Dermis lymphatic vessel endothelial cell (primary cell): Measurements from ENCODE around the gene ARID5B. TPM values are rescaled to one million over a fixed set of nuclear protein-coding genes. Genes with fewer than 3 reads are reported as not detected.

Experiments used
- total RNA-seq: library from RNA; depleted of rRNA; stranded (reverse); fragments of >200 nt; gene quantifications from 2 replicates; pipeline ENCODE4 v1.2.1, GENCODE V29; 2014

Gene ARID5B, protein sequence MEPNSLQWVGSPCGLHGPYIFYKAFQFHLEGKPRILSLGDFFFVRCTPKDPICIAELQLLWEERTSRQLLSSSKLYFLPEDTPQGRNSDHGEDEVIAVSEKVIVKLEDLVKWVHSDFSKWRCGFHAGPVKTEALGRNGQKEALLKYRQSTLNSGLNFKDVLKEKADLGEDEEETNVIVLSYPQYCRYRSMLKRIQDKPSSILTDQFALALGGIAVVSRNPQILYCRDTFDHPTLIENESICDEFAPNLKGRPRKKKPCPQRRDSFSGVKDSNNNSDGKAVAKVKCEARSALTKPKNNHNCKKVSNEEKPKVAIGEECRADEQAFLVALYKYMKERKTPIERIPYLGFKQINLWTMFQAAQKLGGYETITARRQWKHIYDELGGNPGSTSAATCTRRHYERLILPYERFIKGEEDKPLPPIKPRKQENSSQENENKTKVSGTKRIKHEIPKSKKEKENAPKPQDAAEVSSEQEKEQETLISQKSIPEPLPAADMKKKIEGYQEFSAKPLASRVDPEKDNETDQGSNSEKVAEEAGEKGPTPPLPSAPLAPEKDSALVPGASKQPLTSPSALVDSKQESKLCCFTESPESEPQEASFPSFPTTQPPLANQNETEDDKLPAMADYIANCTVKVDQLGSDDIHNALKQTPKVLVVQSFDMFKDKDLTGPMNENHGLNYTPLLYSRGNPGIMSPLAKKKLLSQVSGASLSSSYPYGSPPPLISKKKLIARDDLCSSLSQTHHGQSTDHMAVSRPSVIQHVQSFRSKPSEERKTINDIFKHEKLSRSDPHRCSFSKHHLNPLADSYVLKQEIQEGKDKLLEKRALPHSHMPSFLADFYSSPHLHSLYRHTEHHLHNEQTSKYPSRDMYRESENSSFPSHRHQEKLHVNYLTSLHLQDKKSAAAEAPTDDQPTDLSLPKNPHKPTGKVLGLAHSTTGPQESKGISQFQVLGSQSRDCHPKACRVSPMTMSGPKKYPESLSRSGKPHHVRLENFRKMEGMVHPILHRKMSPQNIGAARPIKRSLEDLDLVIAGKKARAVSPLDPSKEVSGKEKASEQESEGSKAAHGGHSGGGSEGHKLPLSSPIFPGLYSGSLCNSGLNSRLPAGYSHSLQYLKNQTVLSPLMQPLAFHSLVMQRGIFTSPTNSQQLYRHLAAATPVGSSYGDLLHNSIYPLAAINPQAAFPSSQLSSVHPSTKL
- total RNA-seq = 7.6 and 20.4 TPM in 2 replicates

DNA sequence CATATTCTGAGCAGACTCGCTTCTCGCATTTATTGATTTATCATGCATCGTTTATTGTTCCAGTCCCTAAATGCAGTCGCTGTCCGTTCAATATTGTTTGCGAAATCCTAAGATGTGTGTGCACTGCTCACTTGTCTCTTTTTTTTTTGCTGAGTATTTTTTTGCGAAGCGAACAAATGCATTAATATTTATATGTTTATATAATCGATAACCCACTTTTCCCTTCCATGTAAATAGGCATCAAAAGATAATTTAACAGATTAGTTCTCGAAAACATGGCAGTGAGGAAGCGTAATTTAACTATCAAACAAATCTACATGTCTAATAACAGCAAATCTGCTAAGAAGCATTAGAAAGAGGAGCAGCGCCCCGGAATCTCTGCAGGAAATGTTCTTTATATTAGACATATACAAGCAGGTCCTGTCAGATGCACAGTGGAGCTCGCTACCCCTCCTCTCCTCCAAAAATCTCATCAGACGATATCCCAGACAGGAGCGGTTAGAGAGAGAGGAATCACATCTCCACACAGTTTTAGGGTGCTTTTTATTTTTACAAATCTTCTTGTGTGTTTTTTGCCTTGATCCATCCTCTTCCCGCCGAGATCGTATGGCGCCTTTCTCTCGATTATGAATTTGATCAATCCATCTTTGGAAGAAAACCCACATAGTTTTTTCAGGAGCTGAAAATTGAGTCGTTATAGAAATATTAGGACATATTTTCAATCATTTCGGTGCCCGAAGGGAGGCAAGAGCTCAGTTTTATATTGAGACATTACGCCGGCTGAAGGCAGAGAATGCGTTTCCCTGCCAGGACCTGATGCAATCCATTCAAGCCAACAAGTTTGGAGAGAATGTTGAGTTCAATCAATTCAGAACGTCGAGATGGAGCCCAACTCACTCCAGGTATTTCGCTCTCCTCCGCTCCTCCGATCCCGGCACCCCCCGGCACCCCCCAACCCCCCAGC is at the start of gene ARID5B:
TSS of gene ARID5B (plus strand) at position 871 of the 964 bp plus-strand sequence. CDS start at position 882, 11 bp downstream.

Other genes with a start within 250 kb of the ARID5B start
- 0.09 and 0.11 TPM in 2 replicates for gene CABCOCO1, start 238.8 kb upstream of the ARID5B start, total RNA-seq